Measurements from ENCODE around the gene NT5DC1. TPM values are rescaled to one million over a fixed set of nuclear protein-coding genes. Genes with fewer than 3 reads are reported as not detected.

NT5DC1 gene
- total and polyA plus RNA-seq, 2 experiments from 2014 or later, result 27.0 to 29.8 TPM

DNA sequence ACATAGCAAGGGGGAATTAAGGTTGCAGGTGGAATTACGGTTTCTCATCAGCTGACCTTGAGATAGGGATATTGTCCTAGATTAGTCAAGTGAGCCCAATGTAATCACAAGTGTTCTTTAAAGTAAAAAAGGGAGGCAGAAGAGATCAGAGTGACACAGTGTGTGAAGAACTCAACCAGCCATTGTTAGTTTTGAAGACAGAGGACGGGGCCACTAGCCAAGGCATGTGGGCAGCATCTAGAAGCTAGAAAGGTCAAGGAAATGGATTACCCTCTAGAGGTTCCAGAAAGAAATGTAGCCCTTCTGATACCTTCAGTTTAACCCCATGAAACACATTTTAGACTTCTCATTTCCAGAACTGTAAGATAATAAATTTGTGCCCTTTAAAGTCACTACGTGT lies 197.6 kb downstream of the NT5DC1 start:
- no peak overlapping the region for H3K27ac ChIP-seq (ENCODE audit: low read depth)
- H3K36me3 Mint-ChIP-seq (ENCODE audit: low read depth), result peaks cover 4% of the 10 kb centered on the region; the same call in 2 of the 3 replicates
- no peaks in the 10 kb centered on the region for H3F3A ChIP-seq (replicated peaks; ENCODE audit: low read depth)
- no peak overlapping the region for H3K4me3 Mint-ChIP-seq
- H3K27me3 ChIP-seq (ENCODE audit: insufficient read depth), result no peaks in the 10 kb centered on the region
- H3K9me3 Mint-ChIP-seq, result peaks cover 4% of the 10 kb centered on the region
- TF ChIP-seq, protein P1, sequence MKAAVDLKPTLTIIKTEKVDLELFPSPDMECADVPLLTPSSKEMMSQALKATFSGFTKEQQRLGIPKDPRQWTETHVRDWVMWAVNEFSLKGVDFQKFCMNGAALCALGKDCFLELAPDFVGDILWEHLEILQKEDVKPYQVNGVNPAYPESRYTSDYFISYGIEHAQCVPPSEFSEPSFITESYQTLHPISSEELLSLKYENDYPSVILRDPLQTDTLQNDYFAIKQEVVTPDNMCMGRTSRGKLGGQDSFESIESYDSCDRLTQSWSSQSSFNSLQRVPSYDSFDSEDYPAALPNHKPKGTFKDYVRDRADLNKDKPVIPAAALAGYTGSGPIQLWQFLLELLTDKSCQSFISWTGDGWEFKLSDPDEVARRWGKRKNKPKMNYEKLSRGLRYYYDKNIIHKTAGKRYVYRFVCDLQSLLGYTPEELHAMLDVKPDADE (IDR thresholded peaks at IDR 0.05), result no peak
- TF ChIP-seq JUNB (IDR thresholded peaks at IDR 0.05; ENCODE audit: unreplicated experiment) (no peak), NANOG (IDR thresholded peaks at IDR 0.05; ENCODE audit: borderline replicate concordance) (no peak), POLR2AphosphoS5 (IDR thresholded peaks at IDR 0.05; ENCODE audit: low read depth) (no peak), EZH2 (IDR thresholded peaks at IDR 0.05; ENCODE audit: low read depth, unreplicated experiment) (no peak), STAT1 (IDR thresholded peaks at IDR 0.05; ENCODE audit: unreplicated experiment) (no peak), EZH2phosphoT487 (IDR thresholded peaks at IDR 0.05; ENCODE audit: unreplicated experiment) (no peak), CREB1 (CRISPR knock-in tag; IDR thresholded peaks at IDR 0.05; ENCODE audit: low read depth) (no peak)
- TF ChIP-seq, protein P2, sequence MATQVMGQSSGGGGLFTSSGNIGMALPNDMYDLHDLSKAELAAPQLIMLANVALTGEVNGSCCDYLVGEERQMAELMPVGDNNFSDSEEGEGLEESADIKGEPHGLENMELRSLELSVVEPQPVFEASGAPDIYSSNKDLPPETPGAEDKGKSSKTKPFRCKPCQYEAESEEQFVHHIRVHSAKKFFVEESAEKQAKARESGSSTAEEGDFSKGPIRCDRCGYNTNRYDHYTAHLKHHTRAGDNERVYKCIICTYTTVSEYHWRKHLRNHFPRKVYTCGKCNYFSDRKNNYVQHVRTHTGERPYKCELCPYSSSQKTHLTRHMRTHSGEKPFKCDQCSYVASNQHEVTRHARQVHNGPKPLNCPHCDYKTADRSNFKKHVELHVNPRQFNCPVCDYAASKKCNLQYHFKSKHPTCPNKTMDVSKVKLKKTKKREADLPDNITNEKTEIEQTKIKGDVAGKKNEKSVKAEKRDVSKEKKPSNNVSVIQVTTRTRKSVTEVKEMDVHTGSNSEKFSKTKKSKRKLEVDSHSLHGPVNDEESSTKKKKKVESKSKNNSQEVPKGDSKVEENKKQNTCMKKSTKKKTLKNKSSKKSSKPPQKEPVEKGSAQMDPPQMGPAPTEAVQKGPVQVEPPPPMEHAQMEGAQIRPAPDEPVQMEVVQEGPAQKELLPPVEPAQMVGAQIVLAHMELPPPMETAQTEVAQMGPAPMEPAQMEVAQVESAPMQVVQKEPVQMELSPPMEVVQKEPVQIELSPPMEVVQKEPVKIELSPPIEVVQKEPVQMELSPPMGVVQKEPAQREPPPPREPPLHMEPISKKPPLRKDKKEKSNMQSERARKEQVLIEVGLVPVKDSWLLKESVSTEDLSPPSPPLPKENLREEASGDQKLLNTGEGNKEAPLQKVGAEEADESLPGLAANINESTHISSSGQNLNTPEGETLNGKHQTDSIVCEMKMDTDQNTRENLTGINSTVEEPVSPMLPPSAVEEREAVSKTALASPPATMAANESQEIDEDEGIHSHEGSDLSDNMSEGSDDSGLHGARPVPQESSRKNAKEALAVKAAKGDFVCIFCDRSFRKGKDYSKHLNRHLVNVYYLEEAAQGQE (IDR thresholded peaks at IDR 0.05; ENCODE audit: unreplicated experiment), result no peak
- TF ChIP-seq, protein P3, sequence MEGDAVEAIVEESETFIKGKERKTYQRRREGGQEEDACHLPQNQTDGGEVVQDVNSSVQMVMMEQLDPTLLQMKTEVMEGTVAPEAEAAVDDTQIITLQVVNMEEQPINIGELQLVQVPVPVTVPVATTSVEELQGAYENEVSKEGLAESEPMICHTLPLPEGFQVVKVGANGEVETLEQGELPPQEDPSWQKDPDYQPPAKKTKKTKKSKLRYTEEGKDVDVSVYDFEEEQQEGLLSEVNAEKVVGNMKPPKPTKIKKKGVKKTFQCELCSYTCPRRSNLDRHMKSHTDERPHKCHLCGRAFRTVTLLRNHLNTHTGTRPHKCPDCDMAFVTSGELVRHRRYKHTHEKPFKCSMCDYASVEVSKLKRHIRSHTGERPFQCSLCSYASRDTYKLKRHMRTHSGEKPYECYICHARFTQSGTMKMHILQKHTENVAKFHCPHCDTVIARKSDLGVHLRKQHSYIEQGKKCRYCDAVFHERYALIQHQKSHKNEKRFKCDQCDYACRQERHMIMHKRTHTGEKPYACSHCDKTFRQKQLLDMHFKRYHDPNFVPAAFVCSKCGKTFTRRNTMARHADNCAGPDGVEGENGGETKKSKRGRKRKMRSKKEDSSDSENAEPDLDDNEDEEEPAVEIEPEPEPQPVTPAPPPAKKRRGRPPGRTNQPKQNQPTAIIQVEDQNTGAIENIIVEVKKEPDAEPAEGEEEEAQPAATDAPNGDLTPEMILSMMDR (conservative IDR thresholded peaks at IDR 0.05; ENCODE audit: low read depth in 2 of 2), result no peak
- TF ChIP-seq, protein P4, sequence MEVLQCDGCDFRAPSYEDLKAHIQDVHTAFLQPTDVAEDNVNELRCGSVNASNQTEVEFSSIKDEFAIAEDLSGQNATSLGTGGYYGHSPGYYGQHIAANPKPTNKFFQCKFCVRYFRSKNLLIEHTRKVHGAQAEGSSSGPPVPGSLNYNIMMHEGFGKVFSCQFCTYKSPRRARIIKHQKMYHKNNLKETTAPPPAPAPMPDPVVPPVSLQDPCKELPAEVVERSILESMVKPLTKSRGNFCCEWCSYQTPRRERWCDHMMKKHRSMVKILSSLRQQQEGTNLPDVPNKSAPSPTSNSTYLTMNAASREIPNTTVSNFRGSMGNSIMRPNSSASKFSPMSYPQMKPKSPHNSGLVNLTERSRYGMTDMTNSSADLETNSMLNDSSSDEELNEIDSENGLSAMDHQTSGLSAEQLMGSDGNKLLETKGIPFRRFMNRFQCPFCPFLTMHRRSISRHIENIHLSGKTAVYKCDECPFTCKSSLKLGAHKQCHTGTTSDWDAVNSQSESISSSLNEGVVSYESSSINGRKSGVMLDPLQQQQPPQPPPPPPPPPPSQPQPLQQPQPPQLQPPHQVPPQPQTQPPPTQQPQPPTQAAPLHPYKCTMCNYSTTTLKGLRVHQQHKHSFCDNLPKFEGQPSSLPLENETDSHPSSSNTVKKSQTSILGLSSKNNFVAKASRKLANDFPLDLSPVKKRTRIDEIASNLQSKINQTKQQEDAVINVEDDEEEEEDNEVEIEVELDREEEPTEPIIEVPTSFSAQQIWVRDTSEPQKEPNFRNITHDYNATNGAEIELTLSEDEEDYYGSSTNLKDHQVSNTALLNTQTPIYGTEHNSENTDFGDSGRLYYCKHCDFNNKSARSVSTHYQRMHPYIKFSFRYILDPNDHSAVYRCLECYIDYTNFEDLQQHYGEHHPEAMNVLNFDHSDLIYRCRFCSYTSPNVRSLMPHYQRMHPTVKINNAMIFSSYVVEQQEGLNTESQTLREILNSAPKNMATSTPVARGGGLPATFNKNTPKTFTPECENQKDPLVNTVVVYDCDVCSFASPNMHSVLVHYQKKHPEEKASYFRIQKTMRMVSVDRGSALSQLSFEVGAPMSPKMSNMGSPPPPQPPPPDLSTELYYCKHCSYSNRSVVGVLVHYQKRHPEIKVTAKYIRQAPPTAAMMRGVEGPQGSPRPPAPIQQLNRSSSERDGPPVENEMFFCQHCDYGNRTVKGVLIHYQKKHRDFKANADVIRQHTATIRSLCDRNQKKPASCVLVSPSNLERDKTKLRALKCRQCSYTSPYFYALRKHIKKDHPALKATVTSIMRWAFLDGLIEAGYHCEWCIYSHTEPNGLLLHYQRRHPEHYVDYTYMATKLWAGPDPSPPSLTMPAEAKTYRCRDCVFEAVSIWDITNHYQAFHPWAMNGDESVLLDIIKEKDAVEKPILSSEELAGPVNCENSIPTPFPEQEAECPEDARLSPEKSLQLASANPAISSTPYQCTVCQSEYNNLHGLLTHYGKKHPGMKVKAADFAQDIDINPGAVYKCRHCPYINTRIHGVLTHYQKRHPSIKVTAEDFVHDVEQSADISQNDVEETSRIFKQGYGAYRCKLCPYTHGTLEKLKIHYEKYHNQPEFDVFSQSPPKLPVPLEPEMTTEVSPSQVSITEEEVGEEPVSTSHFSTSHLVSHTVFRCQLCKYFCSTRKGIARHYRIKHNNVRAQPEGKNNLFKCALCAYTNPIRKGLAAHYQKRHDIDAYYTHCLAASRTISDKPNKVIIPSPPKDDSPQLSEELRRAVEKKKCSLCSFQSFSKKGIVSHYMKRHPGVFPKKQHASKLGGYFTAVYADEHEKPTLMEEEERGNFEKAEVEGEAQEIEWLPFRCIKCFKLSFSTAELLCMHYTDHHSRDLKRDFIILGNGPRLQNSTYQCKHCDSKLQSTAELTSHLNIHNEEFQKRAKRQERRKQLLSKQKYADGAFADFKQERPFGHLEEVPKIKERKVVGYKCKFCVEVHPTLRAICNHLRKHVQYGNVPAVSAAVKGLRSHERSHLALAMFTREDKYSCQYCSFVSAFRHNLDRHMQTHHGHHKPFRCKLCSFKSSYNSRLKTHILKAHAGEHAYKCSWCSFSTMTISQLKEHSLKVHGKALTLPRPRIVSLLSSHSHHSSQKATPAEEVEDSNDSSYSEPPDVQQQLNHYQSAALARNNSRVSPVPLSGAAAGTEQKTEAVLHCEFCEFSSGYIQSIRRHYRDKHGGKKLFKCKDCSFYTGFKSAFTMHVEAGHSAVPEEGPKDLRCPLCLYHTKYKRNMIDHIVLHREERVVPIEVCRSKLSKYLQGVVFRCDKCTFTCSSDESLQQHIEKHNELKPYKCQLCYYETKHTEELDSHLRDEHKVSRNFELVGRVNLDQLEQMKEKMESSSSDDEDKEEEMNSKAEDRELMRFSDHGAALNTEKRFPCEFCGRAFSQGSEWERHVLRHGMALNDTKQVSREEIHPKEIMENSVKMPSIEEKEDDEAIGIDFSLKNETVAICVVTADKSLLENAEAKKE (CRISPR knock-in tag; IDR thresholded peaks at IDR 0.05), result no peak
- no peaks in the 10 kb centered on the region for H3K4me1 ChIP-seq (ENCODE audit: insufficient read depth)
- 0 out of 2 replicates have a peak, but pooled peaks cover 4% of the 10 kb centered on the region for H3K9me2 ChIP-seq (ENCODE audit: insufficient read depth)
- DNase-seq (ENCODE audit: low spot score) (no peak), ATAC-seq (no peak)
- H3K4me1 Mint-ChIP-seq, result peaks cover 3% of the 10 kb centered on the region; the same call in 2 of the 3 replicates
- H3K36me3 ChIP-seq (ENCODE audit: insufficient read depth), result no peaks in the 10 kb centered on the region
- no peak overlapping the region for H3K4me2 ChIP-seq
- H3K27me3 Mint-ChIP-seq (ENCODE audit: insufficient read depth, low read depth, poor library complexity), result peaks cover 2% of the 10 kb centered on the region
- no peak overlapping the region for H3K27ac Mint-ChIP-seq
- H3K4me3 ChIP-seq, result no peak overlapping the region
- H2AFZ ChIP-seq, result no peak overlapping the region
- no peaks in the 10 kb centered on the region for H4K20me1 ChIP-seq (replicated peaks; ENCODE audit: insufficient read depth)
- H3K79me2 ChIP-seq (replicated peaks; ENCODE audit: insufficient read depth), result no peaks in the 10 kb centered on the region

All from GM23338 (cell line).